OCI-LY7 (cell line): ENCODE measurements around the gene ANKRD35. TPM values are rescaled to one million over a fixed set of nuclear protein-coding genes. Genes with fewer than 3 reads are reported as not detected.
"Not testable (repeated sequence)": the region's sequence is repeated elsewhere in the genome, so short reads cannot be mapped to it uniquely, and the experiment has no call there.

Experiments
- BruUV-seq: library from RNA; stranded (reverse); fragments of 400-500 nt; replicated peaks from 2 replicates; lab custom pipeline; 2021; lab: Mats Ljungman, UMichigan
- CTCF ChIA-PET: fragments of 300-600 bp; sonication (Branson Sonifier 250); formaldehyde crosslinking; loops from one replicate; lab custom pipeline; 2022; ENCODE audit warnings: antibody characterized with exemption; ENCODE audit not compliant: unreplicated experiment; lab: Charles Lee
- POLR2A ChIA-PET: fragments of 300-600 bp; sonication (Branson Sonifier 250); formaldehyde crosslinking; loops from one replicate; lab custom pipeline; 2022; ENCODE audit warnings: antibody characterized with exemption; lab: Charles Lee
- DNase-seq: peaks from one replicate; pipeline ENCODE4 v3.0.0-alpha.2; 2015; ENCODE audit warnings: low spot score
- H2AFZ ChIP-seq: fragments of 200-600 bp; sonication (generic), shearing (Covaris generic); 2 replicates; pipeline ENCODE4 v1.6.1; 2014; ENCODE audit warnings: mild to moderate bottlenecking, antibody characterized with exemption, low read length, moderate library complexity
- H3K27ac ChIP-seq: fragments of 200-600 bp; sonication (generic); 2 replicates; pipeline ENCODE4 v1.5.1; 2014; ENCODE audit warnings: mixed run types, low read depth, mild to moderate bottlenecking, moderate library complexity, low read length, inconsistent platforms; ENCODE audit not compliant: poor library complexity, severe bottlenecking
- H3K36me3 ChIP-seq: fragments of 200-600 bp; sonication (generic); 2 replicates; pipeline ENCODE4 v1.6.1; 2014; ENCODE audit warnings: mild to moderate bottlenecking, antibody characterized with exemption, low read length, moderate library complexity, mixed read lengths; ENCODE audit not compliant: insufficient read depth
- H3K4me1 ChIP-seq: fragments of 200-600 bp; sonication (generic); 2 replicates; pipeline ENCODE4 v1.5.1; 2014; ENCODE audit warnings: mild to moderate bottlenecking, low read length; ENCODE audit not compliant: insufficient read depth, poor library complexity, severe bottlenecking
- H3K4me2 ChIP-seq: fragments of 200-600 bp; sonication (generic); 2 replicates; pipeline ENCODE4 v1.6.1; 2014; ENCODE audit warnings: mild to moderate bottlenecking, low read length
- H3K4me3 ChIP-seq: fragments of 200-600 bp; sonication (generic); 2 replicates; pipeline ENCODE4 v1.5.1; 2014; ENCODE audit warnings: mild to moderate bottlenecking, low read depth, low read length; ENCODE audit not compliant: poor library complexity, severe bottlenecking
- H3K79me2 ChIP-seq: fragments of 200-600 bp; sonication (generic); 2 replicates; pipeline ENCODE4 v1.6.1; 2016; ENCODE audit warnings: low read depth, mild to moderate bottlenecking, low read length, moderate library complexity, mixed read lengths; ENCODE audit not compliant: insufficient read depth
- H3K9me2 ChIP-seq: fragments of 200-600 bp; sonication (generic); 2 replicates; pipeline ENCODE4 v1.6.1; 2016; ENCODE audit warnings: mild to moderate bottlenecking, low read length, mixed read lengths; ENCODE audit not compliant: insufficient read depth
- H3K9me3 ChIP-seq: fragments of 200-600 bp; sonication (generic); 2 replicates; pipeline ENCODE4 v1.6.1; 2014; ENCODE audit warnings: mild to moderate bottlenecking, mixed run types, low read length, mixed read lengths
- H4K20me1 ChIP-seq: fragments of 200-600 bp; sonication (generic); 2 replicates; pipeline ENCODE4 v1.6.1; 2014; ENCODE audit warnings: mild to moderate bottlenecking, antibody characterized with exemption, low read length, moderate library complexity, mixed read lengths; ENCODE audit not compliant: insufficient read depth
- CTCF ChIP-seq: fragments of 200-600 bp; sonication (generic); conservative IDR thresholded peaks from 2 replicates; pipeline ENCODE4 v1.5.1; 2014; ENCODE audit warnings: mild to moderate bottlenecking, antibody characterized with exemption, low read length, moderate library complexity, mixed read lengths
- EZH2phosphoT487 ChIP-seq: fragments of 200-600 bp; sonication (generic); IDR thresholded peaks from 2 replicates; pipeline ENCODE4 v1.6.1; 2018; ENCODE audit warnings: low read depth, borderline replicate concordance, mild to moderate bottlenecking, mixed run types, antibody characterized with exemption, low read length, moderate library complexity, mixed read lengths
- intact Hi-C: fragments of 100-400 bp; cut with micrococcal nuclease; formaldehyde crosslinking; loops from one replicate; pipeline ENCODE4 v1.10.0; 2022; ENCODE audit not compliant: unreplicated experiment
- microRNA-seq: library from miRNA; unstranded; fragments of <30 nt; microRNA quantifications from one replicate; pipeline ENCODE4 v1.2.0, GENCODE V29; 2022; ENCODE audit warnings: borderline replicate concordance
- small RNA-seq: library from RNA; depleted of rRNA; stranded (forward); fragments of <200 nt; gene quantifications from one replicate; pipeline ENCODE3, GENCODE V24; 2014
- total RNA-seq, 2 experiments: library from RNA; depleted of rRNA in 1 of 2; stranded (reverse); fragments of >200 nt in 1 of 2; shearing (Covaris generic) in 1 of 2; gene quantifications; 2 replicates each; pipeline ENCODE4 v1.2.3, GENCODE V29; 2014 to 2022

The ANKRD35 gene
- total RNA-seq, 2 experiments from 2014 or later = not detected

- intact Hi-C loops = loop anchor here (1.0 kb wide), 2 partner anchors 21 to 35 kb away; partner anchors contain the start of genes NUDT17 and PIAS3
- Histone ChIP-seq H3K9me3 (no peaks in the 10 kb centered on the region), H3K4me3 (peak within 1 kb of the TSS; percentile 89), H3K9me2 (no peaks in the 10 kb centered on the region), H3K36me3 (peaks cover 36% of the 10 kb centered on the region), H3K79me2 (peaks cover 32% of the 10 kb centered on the region), H3K4me2 (peak within 1 kb of the TSS; percentile 95), H4K20me1 (peaks cover 10% of the 10 kb centered on the region; the same call in 1 of the 2 replicates), H3K27ac (peak within 1 kb of the TSS; percentile 66), H3K4me1 (peaks cover 36% of the 10 kb centered on the region), H2AFZ (peak within 1 kb of the TSS; percentile 83)
- DNase-seq = peak; percentile 93
- TF ChIP-seq CTCF (0 out of 2 replicates have a peak, but pooled peaks have one; percentile 11), EZH2phosphoT487 (no peak)
- CTCF ChIA-PET = no interaction called here
- POLR2A ChIA-PET = interaction anchor here (0.6 to 1.4 kb wide), 9 partner anchors 9 to 227 kb away, joined by 3 to 5 read pairs (median 3); partner anchors contain the start of genes NUDT17 and PIAS3
- no TSS peak for BruUV-seq
Measured at GRCh38 chr1:145823565-145824498, 61.8 kb downstream of the ANKRD35 start, which contains the start of the genes POLR3C and RNF115. TSS of gene POLR3C (plus strand) at chr1:145824200. CDS start at chr1:145825777, 1,577 bp downstream. TSS of gene RNF115 (minus strand) at chr1:145824095. CDS start at chr1:145823873, 222 bp downstream.

GRCh38 chr1:145822779-145823331, 62.8 kb downstream of the ANKRD35 start:
- H3K4me3 ChIP-seq = peak overlapping the region; percentile 50
- peaks cover 26% of the 10 kb centered on the region for H3K36me3 ChIP-seq
- peaks cover 32% of the 10 kb centered on the region for H3K79me2 ChIP-seq
- H3K9me2 ChIP-seq, H3K27ac ChIP-seq, H2AFZ ChIP-seq, intact Hi-C loops, H4K20me1 ChIP-seq, DNase-seq, H3K9me3 ChIP-seq, CTCF ChIA-PET, BruUV-seq: not testable (repeated sequence)
- POLR2A ChIA-PET = interaction anchor here (1.3 kb wide), 1 partner anchor 21 kb away, joined by 5 read pairs; no protein-coding TSS in a partner anchor
- H3K4me1 ChIP-seq = peaks cover 26% of the 10 kb centered on the region
- H3K4me2 ChIP-seq = peak overlapping the region; percentile 47; the same call in 1 of the 2 replicates

- H3K4me2 ChIP-seq, POLR2A ChIA-PET, DNase-seq, H2AFZ ChIP-seq, H3K79me2 ChIP-seq, H3K27ac ChIP-seq, H3K4me3 ChIP-seq, H3K9me2 ChIP-seq, H3K36me3 ChIP-seq, intact Hi-C loops, CTCF ChIA-PET, H4K20me1 ChIP-seq, H3K4me1 ChIP-seq, H3K9me3 ChIP-seq: not testable (repeated sequence)
- BruUV-seq = TSS peak; percentile 21
Measured at GRCh38 chr1:145818095-145818494, 67.6 kb downstream of the ANKRD35 start.

Small RNA genes within 50 kb of the gene (microRNA-seq; reads per million reads assigned to microRNA genes)
- not detected for gene MIR6736

Small RNA genes within 50 kb of the gene (small RNA-seq; reads per million reads assigned to genes)
- not detected for gene MIR6736

Other genes starting within 250 kb of the ANKRD35 start
- gene PDZK1, start 178.5 kb downstream of the ANKRD35 start, total RNA-seq (2014; rRNA removed; shearing (Covaris generic)) = 0.80 TPM in 1 of 2 replicates, not detected in the other
- gene PDZK1, start 178.5 kb downstream of the ANKRD35 start, total RNA-seq (2022) = 0.23 TPM in 1 of 2 replicates, not detected in the other
- gene CD160, start 166.4 kb downstream of the ANKRD35 start, total RNA-seq (2014; rRNA removed; shearing (Covaris generic)) = 0.23 TPM in 1 of 2 replicates, not detected in the other
- gene CD160, start 166.4 kb downstream of the ANKRD35 start, total RNA-seq (2022) = not detected in 2 replicates
- gene RNF115, start 61.8 kb downstream of the ANKRD35 start, total RNA-seq (2014; rRNA removed; shearing (Covaris generic)) = 14.7 and 14.8 TPM in 2 replicates
- gene RNF115, start 61.8 kb downstream of the ANKRD35 start, total RNA-seq (2022) = 23.9 and 24.0 TPM in 2 replicates
- gene POLR3C, start 61.7 kb downstream of the ANKRD35 start, total RNA-seq (2014; rRNA removed; shearing (Covaris generic)) = 48.9 and 57.1 TPM in 2 replicates
- gene POLR3C, start 61.7 kb downstream of the ANKRD35 start, total RNA-seq (2022) = 78.8 and 80.0 TPM in 2 replicates
- 10.8 and 16.9 TPM in 2 replicates for gene NUDT17, start 40.2 kb downstream of the ANKRD35 start, total RNA-seq (2014; rRNA removed; shearing (Covaris generic))
- 39.3 and 39.4 TPM in 2 replicates for gene NUDT17, start 40.2 kb downstream of the ANKRD35 start, total RNA-seq (2022)
- 7.8 and 9.4 TPM in 2 replicates for gene PIAS3, start 26.8 kb downstream of the ANKRD35 start, total RNA-seq (2014; rRNA removed; shearing (Covaris generic))
- 28.1 and 32.8 TPM in 2 replicates for gene PIAS3, start 26.8 kb downstream of the ANKRD35 start, total RNA-seq (2022)
- gene ITGA10, start 24.2 kb upstream of the ANKRD35 start, total RNA-seq (2014; rRNA removed; shearing (Covaris generic)) = 0.82 and 1.5 TPM in 2 replicates
- gene ITGA10, start 24.2 kb upstream of the ANKRD35 start, total RNA-seq (2022) = 0.87 and 1.5 TPM in 2 replicates
- gene PEX11B, start 32.9 kb upstream of the ANKRD35 start, total RNA-seq (2014; rRNA removed; shearing (Covaris generic)) = 18.2 and 19.5 TPM in 2 replicates
- gene PEX11B, start 32.9 kb upstream of the ANKRD35 start, total RNA-seq (2022) = 29.8 and 32.9 TPM in 2 replicates
- 135 and 239 TPM in 2 replicates for gene RBM8A, start 41.6 kb upstream of the ANKRD35 start, total RNA-seq (2014; rRNA removed; shearing (Covaris generic))
- gene RBM8A, start 41.6 kb upstream of the ANKRD35 start, total RNA-seq (2022) = 177 and 200 TPM in 2 replicates
- gene LIX1L, start 72.2 kb upstream of the ANKRD35 start, total RNA-seq (2014; rRNA removed; shearing (Covaris generic)) = 10.2 and 11.6 TPM in 2 replicates
- 26.3 and 31.8 TPM in 2 replicates for gene LIX1L, start 72.2 kb upstream of the ANKRD35 start, total RNA-seq (2022)
- gene ANKRD34A, start 78.7 kb upstream of the ANKRD35 start, total RNA-seq (2014; rRNA removed; shearing (Covaris generic)) = 0.62 and 1.9 TPM in 2 replicates
- gene ANKRD34A, start 78.7 kb upstream of the ANKRD35 start, total RNA-seq (2022) = 4.5 and 4.8 TPM in 2 replicates
- 19.8 and 29.8 TPM in 2 replicates for gene POLR3GL, start 78.8 kb upstream of the ANKRD35 start, total RNA-seq (2014; rRNA removed; shearing (Covaris generic))
- gene POLR3GL, start 78.8 kb upstream of the ANKRD35 start, total RNA-seq (2022) = 27.3 and 30.7 TPM in 2 replicates
- gene TXNIP, start 110.7 kb upstream of the ANKRD35 start, total RNA-seq (2014; rRNA removed; shearing (Covaris generic)) = 99.9 and 144 TPM in 2 replicates
- 50.3 and 76.8 TPM in 2 replicates for gene TXNIP, start 110.7 kb upstream of the ANKRD35 start, total RNA-seq (2022)
- not detected in 2 replicates for gene HJV, start 135.9 kb upstream of the ANKRD35 start, total RNA-seq (2014; rRNA removed; shearing (Covaris generic))
- gene HJV, start 135.9 kb upstream of the ANKRD35 start, total RNA-seq (2022) = not detected in 2 replicates